ENCODE data around the gene LRRC7.

LRRC7 gene

GRCh38 chr1:70143048-70143659, 575.4 kb downstream of the LRRC7 start:
- no peaks in the 10 kb centered on the region for H3K27me3 ChIP-seq (ENCODE audit: control insufficient read depth, insufficient read depth, low read length)
- H3K4me3 ChIP-seq (ENCODE audit: low read length) = no peak overlapping the region
- H3K36me3 ChIP-seq (ENCODE audit: control insufficient read depth, insufficient read depth, low read length) = no peaks in the 10 kb centered on the region
- no peaks in the 10 kb centered on the region for H3K9me3 ChIP-seq (ENCODE audit: control insufficient read depth, low read length)
- H3K9ac ChIP-seq (ENCODE audit: low read length) = no peak overlapping the region
- no peaks in the 10 kb centered on the region for H3K4me1 ChIP-seq (ENCODE audit: control insufficient read depth, insufficient read depth, low read length)

- Histone ChIP-seq H3K27me3 (ENCODE audit: control insufficient read depth, insufficient read depth, low read length) (no peaks in the 10 kb centered on the region), H3K4me3 (ENCODE audit: low read length) (no peak overlapping the region), H3K9ac (ENCODE audit: low read length) (no peak overlapping the region), H3K4me1 (ENCODE audit: control insufficient read depth, insufficient read depth, low read length) (no peaks in the 10 kb centered on the region), H3K9me3 (ENCODE audit: control insufficient read depth, low read length) (no peaks in the 10 kb centered on the region), H3K36me3 (ENCODE audit: control insufficient read depth, insufficient read depth, low read length) (no peaks in the 10 kb centered on the region)
Measured at GRCh38 chr1:70146488-70146887, 578.8 kb downstream of the LRRC7 start.

- no peaks in the 10 kb centered on the region for H3K36me3 ChIP-seq (ENCODE audit: control insufficient read depth, insufficient read depth, low read length)
Measured at GRCh38 chr1:70150444-70150843, 582.7 kb downstream of the LRRC7 start.

DNA sequence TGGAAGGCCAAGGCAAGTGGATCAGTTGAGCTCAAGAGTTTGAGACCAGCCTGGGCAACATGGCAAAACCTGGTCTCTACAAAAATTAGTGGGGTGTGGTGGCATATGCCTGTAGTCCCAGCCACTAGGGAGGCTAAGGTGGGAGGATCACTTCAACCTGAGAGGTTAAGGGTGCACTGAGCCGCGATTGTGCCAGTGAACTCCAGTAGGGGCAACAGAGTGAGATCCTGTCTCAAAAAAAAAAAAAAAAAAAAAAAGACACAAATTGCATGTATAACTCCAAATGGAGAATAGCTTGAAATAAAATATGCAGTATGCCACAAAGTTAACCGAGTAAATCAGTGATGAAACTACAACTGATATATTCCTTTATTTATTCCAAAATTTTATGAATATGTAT, 586.0 kb downstream of the LRRC7 start:
- no peaks in the 10 kb centered on the region for H3K9me3 ChIP-seq (ENCODE audit: control insufficient read depth, low read length)
- H3K27me3 ChIP-seq (ENCODE audit: control insufficient read depth, insufficient read depth, low read length) = no peaks in the 10 kb centered on the region
- no peak overlapping the region for H3K4me3 ChIP-seq (ENCODE audit: low read length)
- no peaks in the 10 kb centered on the region for H3K4me1 ChIP-seq (ENCODE audit: control insufficient read depth, insufficient read depth, low read length)
- H3K9ac ChIP-seq (ENCODE audit: low read length) = no peak overlapping the region
- H3K36me3 ChIP-seq (ENCODE audit: control insufficient read depth, insufficient read depth, low read length) = no peaks in the 10 kb centered on the region

More at GRCh38 chr1:70150444-70150843, 582.7 kb downstream of the LRRC7 start:
- H3K4me3 ChIP-seq (ENCODE audit: low read length) = no peak overlapping the region
- H3K27me3 ChIP-seq (ENCODE audit: control insufficient read depth, insufficient read depth, low read length) = no peaks in the 10 kb centered on the region
- H3K9me3 ChIP-seq (ENCODE audit: control insufficient read depth, low read length) = no peaks in the 10 kb centered on the region
- no peaks in the 10 kb centered on the region for H3K4me1 ChIP-seq (ENCODE audit: control insufficient read depth, insufficient read depth, low read length)
- H3K9ac ChIP-seq (ENCODE audit: low read length) = no peak overlapping the region

DNA sequence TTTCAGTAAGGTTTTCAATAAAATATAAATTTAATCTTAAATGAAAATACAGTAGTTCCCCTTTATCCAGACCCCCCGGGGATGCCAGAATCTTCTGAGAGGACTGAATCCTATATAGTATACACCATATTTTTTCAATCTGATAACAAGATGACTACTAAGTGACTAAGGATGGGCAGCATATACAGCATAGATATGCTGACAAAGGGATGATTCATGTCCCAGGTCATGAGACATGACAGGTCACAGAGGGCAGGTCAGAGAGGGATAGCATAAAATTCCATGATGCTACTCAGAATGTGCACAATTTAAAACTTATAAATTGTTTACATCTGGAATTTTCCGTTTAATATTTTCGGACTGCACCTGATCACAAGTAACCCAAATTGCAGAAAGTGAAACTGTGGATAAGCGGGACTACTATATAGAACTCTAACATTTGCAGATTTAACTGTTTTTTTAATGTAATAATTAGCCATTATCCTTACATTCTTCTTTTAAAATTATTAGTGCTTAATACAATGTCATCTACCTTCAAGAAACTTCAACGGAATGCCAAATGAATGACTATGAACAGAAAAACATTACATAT, 588.9 kb downstream of the LRRC7 start:
- Histone ChIP-seq H3K9me3 (ENCODE audit: control insufficient read depth, low read length) (no peaks in the 10 kb centered on the region), H3K36me3 (ENCODE audit: control insufficient read depth, insufficient read depth, low read length) (no peaks in the 10 kb centered on the region), H3K27me3 (ENCODE audit: control insufficient read depth, insufficient read depth, low read length) (no peaks in the 10 kb centered on the region), H3K4me3 (ENCODE audit: low read length) (no peak overlapping the region), H3K9ac (ENCODE audit: low read length) (no peak overlapping the region), H3K4me1 (ENCODE audit: control insufficient read depth, insufficient read depth, low read length) (no peaks in the 10 kb centered on the region)

DNA sequence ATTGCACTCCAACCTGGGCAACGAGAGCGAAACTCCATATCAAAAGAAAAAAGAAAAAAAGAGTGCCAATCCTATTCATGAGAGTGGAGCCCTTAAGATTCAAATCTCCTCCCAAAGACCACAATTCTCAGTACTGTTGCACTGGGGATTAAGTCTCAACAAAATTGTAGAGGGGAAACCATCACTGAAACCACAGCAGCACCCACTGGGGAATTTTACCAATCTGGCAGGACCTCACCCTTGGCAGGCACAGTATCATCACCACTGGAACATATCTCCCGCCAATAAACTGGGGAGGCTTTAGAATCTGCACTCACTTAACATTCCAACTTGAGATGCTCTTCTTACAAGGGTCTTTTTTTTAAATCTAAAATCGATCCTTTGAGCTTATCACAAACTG, 596.6 kb downstream of the LRRC7 start:
- H3K27me3 ChIP-seq (ENCODE audit: control insufficient read depth, insufficient read depth, low read length) = no peaks in the 10 kb centered on the region
- no peaks in the 10 kb centered on the region for H3K36me3 ChIP-seq (ENCODE audit: control insufficient read depth, insufficient read depth, low read length)
- H3K4me3 ChIP-seq (ENCODE audit: low read length) = no peak overlapping the region
- no peaks in the 10 kb centered on the region for H3K4me1 ChIP-seq (ENCODE audit: control insufficient read depth, insufficient read depth, low read length)
- H3K9me3 ChIP-seq (ENCODE audit: control insufficient read depth, low read length) = no peaks in the 10 kb centered on the region
- no peak overlapping the region for H3K9ac ChIP-seq (ENCODE audit: low read length)

DNA sequence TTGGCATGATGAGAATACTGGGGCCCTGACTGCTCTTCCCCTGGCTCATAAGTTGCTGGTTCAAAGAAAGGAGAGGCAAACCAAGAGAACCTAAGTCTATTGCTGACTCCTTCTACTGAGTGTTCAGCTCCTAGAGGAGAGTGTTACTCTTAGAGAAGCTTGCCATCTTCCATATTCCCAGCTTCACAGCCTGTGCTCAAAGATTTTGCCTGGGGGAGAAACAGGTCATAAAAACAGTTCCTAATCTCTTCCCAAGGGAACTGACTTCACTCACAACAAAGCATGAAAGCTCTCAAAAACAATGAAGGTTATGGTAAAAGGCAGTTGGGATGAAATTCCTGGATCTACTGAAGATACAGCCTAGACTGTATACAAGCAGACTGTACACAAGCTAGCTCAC, 600.6 kb downstream of the LRRC7 start:
- Histone ChIP-seq H3K36me3 (ENCODE audit: control insufficient read depth, insufficient read depth, low read length) (no peaks in the 10 kb centered on the region), H3K9me3 (ENCODE audit: control insufficient read depth, low read length) (no peaks in the 10 kb centered on the region), H3K27me3 (ENCODE audit: control insufficient read depth, insufficient read depth, low read length) (no peaks in the 10 kb centered on the region), H3K9ac (ENCODE audit: low read length) (no peak overlapping the region), H3K4me3 (ENCODE audit: low read length) (no peak overlapping the region), H3K4me1 (ENCODE audit: control insufficient read depth, insufficient read depth, low read length) (no peaks in the 10 kb centered on the region)

GRCh38 chr1:70169018-70169839, 601.5 kb downstream of the LRRC7 start:
- Histone ChIP-seq H3K27me3 (ENCODE audit: control insufficient read depth, insufficient read depth, low read length) (no peaks in the 10 kb centered on the region), H3K9me3 (ENCODE audit: control insufficient read depth, low read length) (no peaks in the 10 kb centered on the region), H3K9ac (ENCODE audit: low read length) (no peak overlapping the region), H3K4me3 (ENCODE audit: low read length) (no peak overlapping the region), H3K36me3 (ENCODE audit: control insufficient read depth, insufficient read depth, low read length) (no peaks in the 10 kb centered on the region), H3K4me1 (ENCODE audit: control insufficient read depth, insufficient read depth, low read length) (no peaks in the 10 kb centered on the region)

DNA sequence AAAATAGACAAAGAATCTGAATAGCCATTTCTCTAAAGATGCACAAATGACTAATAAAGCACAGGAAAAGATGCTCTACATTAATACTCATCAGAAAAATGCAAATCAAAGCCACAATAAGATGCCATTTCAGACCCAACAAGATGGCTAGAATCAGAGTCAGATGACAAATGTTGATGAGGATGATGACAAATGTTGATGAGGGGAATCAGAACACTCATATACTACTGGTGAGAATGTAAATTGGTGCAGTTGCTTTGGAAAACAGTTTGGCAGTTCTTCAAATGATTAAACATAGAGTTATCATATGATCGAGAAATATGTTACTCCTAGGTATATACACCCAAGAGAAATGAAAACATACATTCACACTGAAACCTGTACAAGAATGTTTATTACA, 603.8 kb downstream of the LRRC7 start:
- no peak overlapping the region for H3K4me3 ChIP-seq (ENCODE audit: low read length)
- no peaks in the 10 kb centered on the region for H3K4me1 ChIP-seq (ENCODE audit: control insufficient read depth, insufficient read depth, low read length)
- no peaks in the 10 kb centered on the region for H3K9me3 ChIP-seq (ENCODE audit: control insufficient read depth, low read length)
- no peaks in the 10 kb centered on the region for H3K36me3 ChIP-seq (ENCODE audit: control insufficient read depth, insufficient read depth, low read length)
- no peaks in the 10 kb centered on the region for H3K27me3 ChIP-seq (ENCODE audit: control insufficient read depth, insufficient read depth, low read length)
- no peak overlapping the region for H3K9ac ChIP-seq (ENCODE audit: low read length)

All from mucosa of stomach (tissue), 1 donor.